AG04450 (cell line): ENCODE data around the gene FOLR2. TPM values are rescaled to one million over a fixed set of nuclear protein-coding genes. Genes with fewer than 3 reads are reported as not detected.

ENCODE experiments used
- CTCF ChIA-PET: fragments of 300-600, 350-600 bp; formaldehyde crosslinking; extraction: SDS; loops from one replicate; lab custom pipeline; 2022; ENCODE audit warnings: antibody characterized with exemption, inconsistent platforms; lab: Charles Lee
- POLR2A ChIA-PET: fragments of 350-600 bp; formaldehyde crosslinking; extraction: SDS; loops from one replicate; lab custom pipeline; 2021; ENCODE audit warnings: antibody characterized with exemption, inconsistent platforms; lab: Yijun Ruan, JAX
- DNase-seq: peaks from one replicate; pipeline ENCODE4 v3.0.0-alpha.2; 2011; ENCODE audit warnings: low read depth, low spot score
- H3K27ac ChIP-seq: one replicate; pipeline ENCODE4 v1.5.1; 2012; ENCODE audit warnings: low read depth, low read length, control low read depth
- H3K27me3 ChIP-seq: one replicate; pipeline ENCODE4 v1.6.0; 2012; ENCODE audit warnings: low read length; ENCODE audit not compliant: control insufficient read depth, insufficient read depth
- H3K4me3 ChIP-seq: 2 replicates; pipeline ENCODE4 v1.5.1; 2011; ENCODE audit warnings: mild to moderate bottlenecking, low read depth, low read length, control low read depth
- H3K9me3 ChIP-seq: 2 replicates; pipeline ENCODE4 v1.5.1; 2012; ENCODE audit warnings: low read length; ENCODE audit not compliant: control insufficient read depth, insufficient read depth
- polyA plus RNA-seq: library from polyadenylated mRNA; depleted of rRNA; stranded (reverse); fragments of >200 nt; gene quantifications from 2 replicates; pipeline ENCODE4 v1.2.3, GENCODE V29; 2011
- TF ChIP-seq, protein P1 (sequence below): IDR thresholded peaks from 2 replicates; pipeline ENCODE4 v1.5.1; 2011; ENCODE audit warnings: low read depth, low read length, control low read depth, inconsistent platforms

The FOLR2 gene
- polyA plus RNA-seq, 1 experiment: not detected

DNA sequence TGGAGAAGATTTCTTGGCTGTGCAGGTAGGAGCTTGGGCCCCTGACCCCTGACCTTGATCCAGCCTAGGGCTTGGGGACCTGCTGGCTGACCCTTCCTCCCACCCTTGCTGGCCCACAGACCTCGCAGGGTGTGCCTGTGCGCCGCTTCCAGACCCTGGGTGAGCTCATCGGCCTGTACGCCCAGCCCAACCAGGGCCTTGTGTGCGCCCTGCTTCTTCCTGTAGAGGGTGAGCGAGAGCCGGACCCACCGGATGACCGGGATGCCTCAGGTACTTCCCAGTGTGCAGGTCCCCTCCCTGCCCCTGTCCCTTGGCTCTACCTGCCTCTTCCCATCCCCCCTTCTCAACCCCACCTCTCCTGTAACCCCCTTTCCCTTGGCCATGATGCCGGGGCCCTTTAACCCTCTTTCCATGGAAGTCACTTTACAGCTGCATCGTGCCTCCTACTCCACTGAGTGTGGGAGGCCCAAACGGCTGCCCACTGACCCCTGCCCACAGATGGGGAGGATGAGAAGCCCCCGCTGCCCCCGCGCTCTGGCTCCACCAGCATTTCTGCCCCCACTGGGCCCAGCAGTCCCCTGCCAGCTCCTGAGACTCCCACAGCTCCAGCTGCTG, 11.7 kb downstream of the FOLR2 start:
- H3K27ac ChIP-seq: no peak overlapping the region
- CTCF ChIA-PET: interaction anchor here (1.0 to 2.4 kb wide), 3 partner anchors 9 to 250 kb away, joined by 3 to 9 read pairs (median 9); no protein-coding TSS in a partner anchor
- no peak for DNase-seq
- H3K4me3 ChIP-seq: no peak overlapping the region
- no peaks in the 10 kb centered on the region; the same call in 1 of the 2 replicates for H3K9me3 ChIP-seq
- H3K27me3 ChIP-seq: no peaks in the 10 kb centered on the region
- TF ChIP-seq, protein P1, sequence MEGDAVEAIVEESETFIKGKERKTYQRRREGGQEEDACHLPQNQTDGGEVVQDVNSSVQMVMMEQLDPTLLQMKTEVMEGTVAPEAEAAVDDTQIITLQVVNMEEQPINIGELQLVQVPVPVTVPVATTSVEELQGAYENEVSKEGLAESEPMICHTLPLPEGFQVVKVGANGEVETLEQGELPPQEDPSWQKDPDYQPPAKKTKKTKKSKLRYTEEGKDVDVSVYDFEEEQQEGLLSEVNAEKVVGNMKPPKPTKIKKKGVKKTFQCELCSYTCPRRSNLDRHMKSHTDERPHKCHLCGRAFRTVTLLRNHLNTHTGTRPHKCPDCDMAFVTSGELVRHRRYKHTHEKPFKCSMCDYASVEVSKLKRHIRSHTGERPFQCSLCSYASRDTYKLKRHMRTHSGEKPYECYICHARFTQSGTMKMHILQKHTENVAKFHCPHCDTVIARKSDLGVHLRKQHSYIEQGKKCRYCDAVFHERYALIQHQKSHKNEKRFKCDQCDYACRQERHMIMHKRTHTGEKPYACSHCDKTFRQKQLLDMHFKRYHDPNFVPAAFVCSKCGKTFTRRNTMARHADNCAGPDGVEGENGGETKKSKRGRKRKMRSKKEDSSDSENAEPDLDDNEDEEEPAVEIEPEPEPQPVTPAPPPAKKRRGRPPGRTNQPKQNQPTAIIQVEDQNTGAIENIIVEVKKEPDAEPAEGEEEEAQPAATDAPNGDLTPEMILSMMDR: no peak
- POLR2A ChIA-PET: no interaction called here

DNA sequence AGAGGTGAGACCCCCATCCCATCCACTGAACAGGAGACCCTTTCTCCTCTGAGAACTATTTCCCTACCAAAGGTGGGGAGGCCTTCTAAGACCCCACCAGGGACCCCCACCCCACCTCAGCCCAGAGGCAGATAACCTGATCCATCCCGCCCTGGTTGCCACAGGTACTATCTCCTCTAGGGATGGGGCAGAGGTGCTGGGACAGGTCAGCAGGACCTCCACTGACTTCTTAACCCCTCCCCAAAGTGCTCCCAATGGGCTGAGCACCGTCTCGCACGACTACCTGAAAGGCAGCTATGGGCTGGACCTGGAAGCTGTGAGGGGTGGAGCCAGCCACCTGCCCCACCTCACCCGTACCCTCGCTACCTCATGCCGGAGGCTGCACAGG, 12.2 kb downstream of the FOLR2 start:
- no peaks in the 10 kb centered on the region for H3K27me3 ChIP-seq
- DNase-seq: no peak
- TF ChIP-seq, protein P1: no peak
- no peak overlapping the region for H3K4me3 ChIP-seq
- no peak overlapping the region for H3K27ac ChIP-seq
- ChIA-PET POLR2A (no interaction called here), CTCF (interaction anchor here (1.5 kb wide), 1 partner anchor 9 kb away, joined by 9 read pairs; no protein-coding TSS in a partner anchor)
- no peaks in the 10 kb centered on the region; the same call in 1 of the 2 replicates for H3K9me3 ChIP-seq

DNA sequence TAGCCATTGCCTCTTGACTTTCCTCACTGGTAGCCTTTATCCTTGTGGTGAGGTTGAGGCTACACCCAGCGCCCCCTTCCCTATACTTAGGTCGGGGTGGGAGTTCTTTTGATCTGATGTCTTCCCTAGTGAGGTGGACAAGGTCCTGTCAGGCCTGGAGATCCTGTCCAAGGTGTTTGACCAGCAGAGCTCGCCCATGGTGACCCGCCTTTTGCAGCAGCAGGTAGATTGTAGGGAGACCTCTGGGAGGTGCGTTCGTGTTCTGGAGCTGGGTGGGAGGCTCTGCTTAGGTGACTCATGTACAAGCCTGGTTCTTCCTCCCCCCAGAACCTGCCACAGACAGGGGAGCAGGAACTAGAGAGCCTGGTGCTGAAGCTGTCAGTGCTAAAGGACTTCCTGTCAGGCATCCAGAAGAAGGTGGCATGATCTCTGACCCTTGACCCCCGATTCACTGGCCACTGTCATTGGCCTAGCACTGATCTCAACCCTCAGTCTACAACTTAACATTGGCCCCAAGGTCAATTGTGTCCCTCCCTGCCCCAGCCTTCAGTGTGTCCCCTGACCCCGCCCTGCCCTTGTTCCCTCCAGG, 12.8 kb downstream of the FOLR2 start:
- CTCF ChIA-PET: interaction anchor here (0.6 to 0.8 kb wide), 2 partner anchors 156 to 202 kb away, joined by 3 to 5 read pairs; no protein-coding TSS in a partner anchor
- no peaks in the 10 kb centered on the region; the same call in 1 of the 2 replicates for H3K9me3 ChIP-seq
- H3K4me3 ChIP-seq: no peak overlapping the region
- no peak overlapping the region for H3K27ac ChIP-seq
- no peak for DNase-seq
- H3K27me3 ChIP-seq: no peaks in the 10 kb centered on the region
- TF ChIP-seq, protein P1: no peak
- POLR2A ChIA-PET: no interaction called here

DNA sequence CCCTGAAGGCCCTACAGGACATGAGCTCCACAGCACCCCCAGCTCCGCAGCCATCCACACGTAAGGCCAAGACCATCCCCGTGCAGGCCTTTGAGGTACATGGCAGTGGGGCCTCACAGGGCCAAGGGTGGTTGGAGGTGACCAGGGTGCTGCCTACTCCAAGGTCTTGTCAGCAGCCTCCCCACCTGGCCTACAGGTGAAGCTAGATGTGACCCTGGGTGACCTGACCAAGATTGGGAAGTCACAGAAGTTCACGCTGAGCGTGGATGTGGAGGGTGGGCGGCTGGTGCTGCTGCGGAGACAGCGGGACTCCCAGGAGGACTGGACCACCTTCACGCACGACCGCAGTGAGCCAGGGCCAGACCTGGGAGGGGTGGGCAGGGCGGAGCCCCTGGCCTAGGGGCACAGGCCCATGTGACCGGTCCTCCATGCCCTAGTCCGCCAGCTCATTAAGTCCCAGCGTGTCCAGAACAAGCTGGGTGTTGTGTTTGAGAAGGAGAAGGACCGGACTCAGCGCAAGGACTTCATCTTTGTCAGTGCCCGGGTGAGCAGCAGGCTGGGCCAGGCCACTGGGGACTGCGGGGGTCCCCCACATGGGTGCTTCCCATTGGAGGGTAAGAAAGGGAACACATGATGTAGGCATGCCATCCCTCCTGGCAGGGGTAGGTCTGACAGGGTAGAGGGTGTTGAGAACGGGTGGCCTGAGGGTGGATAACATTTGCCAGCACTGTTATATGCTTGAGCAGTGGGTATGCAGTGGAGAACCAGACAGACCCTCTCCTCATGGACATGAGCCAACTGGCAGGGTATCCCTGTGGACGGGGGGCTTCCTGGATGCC, 13.6 kb downstream of the FOLR2 start:
- TF ChIP-seq, protein P1: no peak
- ChIA-PET POLR2A (no interaction called here), CTCF (interaction anchor here (0.6 to 0.8 kb wide), 2 partner anchors 157 to 201 kb away, joined by 3 to 5 read pairs; no protein-coding TSS in a partner anchor)
- Histone ChIP-seq H3K27ac (no peak overlapping the region), H3K9me3 (no peaks in the 10 kb centered on the region; the same call in 1 of the 2 replicates), H3K4me3 (no peak overlapping the region), H3K27me3 (no peaks in the 10 kb centered on the region)
- DNase-seq: no peak
